ENCODE results near the gene AK3.

Gene AK3

DNA sequence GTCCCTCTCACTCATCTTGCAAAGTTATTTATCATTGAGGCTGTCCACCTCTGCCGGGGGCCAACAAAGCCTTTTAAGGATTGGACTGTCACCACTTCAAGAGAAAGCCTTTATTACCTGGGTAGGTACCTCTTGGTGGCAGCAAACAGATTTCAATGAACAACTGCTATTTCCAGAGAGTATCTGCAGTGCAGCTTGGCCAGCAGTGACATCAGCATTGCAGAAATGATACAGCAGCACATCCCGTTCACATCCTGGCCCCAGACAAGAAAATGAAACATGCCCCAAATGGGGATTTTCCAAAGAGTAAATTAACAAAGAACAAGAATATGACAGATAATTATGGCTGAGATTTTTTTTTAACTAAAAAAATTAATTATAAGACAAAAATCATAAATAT, 72.4 kb downstream of the AK3 start:
- Histone ChIP-seq H3K36me3 (ENCODE audit: insufficient read depth) (no peaks in the 10 kb centered on the region), H4K20me1 (ENCODE audit: insufficient read depth) (no peaks in the 10 kb centered on the region), H3K79me2 (ENCODE audit: insufficient read depth, low read depth) (no peaks in the 10 kb centered on the region), H2AFZ (ENCODE audit: low read depth) (no peak overlapping the region), H3K27ac (no peak overlapping the region), H3K4me2 (no peak overlapping the region), H3K4me1 (ENCODE audit: low read depth, poor library complexity, severe bottlenecking) (peaks cover 10% of the 10 kb centered on the region), H3K9ac (no peak overlapping the region), H3K4me3 (IDR thresholded peaks at IDR 0.05; ENCODE audit: insufficient read depth, low read depth, low read length) (no peak overlapping the region), H3K27me3 (ENCODE audit: insufficient read depth, low read depth) (peaks cover 8% of the 10 kb centered on the region; the same call in 1 of the 2 replicates)
- TF ChIP-seq CTCF (conservative IDR thresholded peaks at IDR 0.05; ENCODE audit: low read depth, low read length): no peak

GRCh38 chr9:4667681-4668080, 73.3 kb downstream of the AK3 start:
- H3K27ac ChIP-seq: no peak overlapping the region
- H4K20me1 ChIP-seq (ENCODE audit: insufficient read depth): no peaks in the 10 kb centered on the region
- H3K4me2 ChIP-seq: no peak overlapping the region
- no peaks in the 10 kb centered on the region for H3K36me3 ChIP-seq (ENCODE audit: insufficient read depth)
- H3K4me1 ChIP-seq (ENCODE audit: low read depth, poor library complexity, severe bottlenecking): peaks cover 19% of the 10 kb centered on the region
- peaks cover 8% of the 10 kb centered on the region; the same call in 1 of the 2 replicates for H3K27me3 ChIP-seq (ENCODE audit: insufficient read depth, low read depth)
- H2AFZ ChIP-seq (ENCODE audit: low read depth): no peak overlapping the region
- no peak overlapping the region for H3K9ac ChIP-seq
- no peak for TF ChIP-seq CTCF (conservative IDR thresholded peaks at IDR 0.05; ENCODE audit: low read depth, low read length)
- no peak overlapping the region for H3K4me3 ChIP-seq (IDR thresholded peaks at IDR 0.05; ENCODE audit: insufficient read depth, low read depth, low read length)
- no peaks in the 10 kb centered on the region for H3K79me2 ChIP-seq (ENCODE audit: insufficient read depth, low read depth)

GRCh38 chr9:4666042-4666699, 74.8 kb downstream of the AK3 start, which contains the start of gene SPATA6L:
Gene SPATA6L, minus strand, starts transcription at chr9:4666480. Its CDS starts 230 bp downstream, at chr9:4666250.
- Histone ChIP-seq H3K4me3 (IDR thresholded peaks at IDR 0.05; ENCODE audit: insufficient read depth, low read depth, low read length) (no peak within 1 kb of the TSS), H3K4me2 (peak within 1 kb of the TSS; percentile 69), H3K27me3 (ENCODE audit: insufficient read depth, low read depth) (peaks cover 8% of the 10 kb centered on the region; the same call in 1 of the 2 replicates), H3K4me1 (ENCODE audit: low read depth, poor library complexity, severe bottlenecking) (peaks cover 25% of the 10 kb centered on the region), H3K9ac (peak within 1 kb of the TSS; percentile 11; the same call in 1 of the 2 replicates), H4K20me1 (ENCODE audit: insufficient read depth) (no peaks in the 10 kb centered on the region), H3K79me2 (ENCODE audit: insufficient read depth, low read depth) (no peaks in the 10 kb centered on the region), H3K27ac (no peak within 1 kb of the TSS), H3K36me3 (ENCODE audit: insufficient read depth) (no peaks in the 10 kb centered on the region), H2AFZ (ENCODE audit: low read depth) (peak within 1 kb of the TSS; percentile 50)
- TF ChIP-seq CTCF (conservative IDR thresholded peaks at IDR 0.05; ENCODE audit: low read depth, low read length): no peak

DNA sequence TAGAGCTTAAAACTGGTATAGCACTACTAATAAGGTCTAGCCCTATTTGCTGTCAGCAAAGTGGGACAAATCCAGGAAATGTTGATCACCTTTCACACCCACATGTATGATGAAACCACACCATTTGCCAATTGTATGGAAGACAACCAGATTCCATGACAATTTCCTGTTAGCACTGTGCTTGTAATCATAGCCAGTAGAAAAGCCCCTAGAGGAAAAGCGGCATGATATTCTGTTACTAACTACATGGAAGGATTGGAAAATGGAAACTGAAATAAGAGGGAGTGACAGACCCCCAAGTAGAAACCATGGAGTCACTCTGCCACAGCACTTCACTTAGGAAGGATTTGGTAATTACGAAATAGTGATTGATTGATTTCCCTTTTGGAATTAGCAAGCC, 75.6 kb downstream of the AK3 start:
- H3K79me2 ChIP-seq (ENCODE audit: insufficient read depth, low read depth): no peaks in the 10 kb centered on the region
- peaks cover 29% of the 10 kb centered on the region for H3K4me1 ChIP-seq (ENCODE audit: low read depth, poor library complexity, severe bottlenecking)
- no peak overlapping the region for H2AFZ ChIP-seq (ENCODE audit: low read depth)
- no peak overlapping the region for H3K4me3 ChIP-seq (IDR thresholded peaks at IDR 0.05; ENCODE audit: insufficient read depth, low read depth, low read length)
- no peak for TF ChIP-seq CTCF (conservative IDR thresholded peaks at IDR 0.05; ENCODE audit: low read depth, low read length)
- H3K27ac ChIP-seq: no peak overlapping the region
- peak overlapping the region; percentile 69; the same call in 1 of the 2 replicates for H3K4me2 ChIP-seq
- H3K36me3 ChIP-seq (ENCODE audit: insufficient read depth): no peaks in the 10 kb centered on the region
- no peaks in the 10 kb centered on the region for H4K20me1 ChIP-seq (ENCODE audit: insufficient read depth)
- peaks cover 8% of the 10 kb centered on the region; the same call in 1 of the 2 replicates for H3K27me3 ChIP-seq (ENCODE audit: insufficient read depth, low read depth)
- H3K9ac ChIP-seq: no peak overlapping the region

Data from KMS-11 (cell line).